A549 (cell line): ENCODE results near the gene KANK2.

Experiments used
- CBX8 ChIP-seq: fragments of 200-600 bp; sonication (generic); IDR thresholded peaks from 2 replicates; pipeline ENCODE4 v1.6.1; 2016
- EP300 ChIP-seq, 2 experiments: fragments of >200 bp; sonication (Bioruptor Twin); formaldehyde crosslinking; IDR thresholded peaks; 2 replicates in 1 of 2; 3 replicates in 1 of 2; pipeline ENCODE4 v1.6.1; 2016 to 2017
- ESRRA ChIP-seq: fragments of 150-350 bp; IDR thresholded peaks from 2 replicates; pipeline ENCODE4 v1.6.1; 2014; ENCODE audit warnings: mild to moderate bottlenecking, low read length, borderline replicate concordance
- HOXB5 ChIP-seq: fragments of 250-450 bp; sonication (Bioruptor Pico); IDR thresholded peaks from 2 replicates; pipeline ENCODE4 v1.5.0; 2020; ENCODE audit warnings: mild to moderate bottlenecking, moderate library complexity
- NR3C1 ChIP-seq: fragments of >200 bp; sonication (Bioruptor Twin); formaldehyde crosslinking; IDR thresholded peaks from 3 replicates; pipeline ENCODE4 v1.6.1; 2017
- POLR2A ChIP-seq: IDR thresholded peaks from 2 replicates; pipeline ENCODE4 v1.6.1; 2012; ENCODE audit warnings: mild to moderate bottlenecking, low read length
- ZSCAN20 ChIP-seq: fragments of 250-450 bp; sonication (Bioruptor Pico); IDR thresholded peaks from 2 replicates; pipeline ENCODE4 v1.8.0; 2022; ENCODE audit warnings: mild to moderate bottlenecking, moderate library complexity
- TF ChIP-seq, protein P1 (sequence below): IDR thresholded peaks from 2 replicates; pipeline ENCODE4 v1.6.1; 2012
- TF ChIP-seq, protein P2 (sequence below): fragments of 150-350 bp; IDR thresholded peaks from 2 replicates; pipeline ENCODE4 v1.6.1; 2014; ENCODE audit warnings: low read depth, mild to moderate bottlenecking, low read length
- TF ChIP-seq, protein P3 (sequence below): fragments of >200 bp; sonication (Bioruptor Twin); formaldehyde crosslinking; IDR thresholded peaks from 3 replicates; pipeline ENCODE4 v1.5.1; 2016

DNA sequence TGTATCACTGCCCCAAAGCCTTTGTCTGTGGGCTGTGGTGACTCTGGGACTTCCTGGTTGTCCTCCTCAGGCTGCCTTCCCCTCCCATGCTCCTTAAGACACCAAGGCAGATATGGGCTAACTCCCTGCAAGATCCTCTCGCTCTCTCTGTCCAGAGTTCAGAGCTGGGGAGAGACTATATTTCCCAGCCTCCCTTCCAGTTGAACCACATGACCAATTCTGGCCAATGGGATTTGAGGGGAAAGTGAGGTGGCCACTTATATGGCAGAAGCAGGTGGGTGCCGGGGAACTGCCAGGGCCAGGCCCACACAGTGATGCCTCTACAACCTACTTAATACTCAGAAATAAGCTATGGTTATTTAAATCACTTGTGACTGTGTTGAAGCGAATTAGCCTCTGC is 25.9 kb upstream of the KANK2 start:
- TF ChIP-seq, protein P1, sequence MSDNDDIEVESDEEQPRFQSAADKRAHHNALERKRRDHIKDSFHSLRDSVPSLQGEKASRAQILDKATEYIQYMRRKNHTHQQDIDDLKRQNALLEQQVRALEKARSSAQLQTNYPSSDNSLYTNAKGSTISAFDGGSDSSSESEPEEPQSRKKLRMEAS, result no peak
- TF ChIP-seq ZSCAN20 (CRISPR knock-in tag) (no peak), POLR2A (no peak), HOXB5 (CRISPR knock-in tag) (no peak), EP300 (IDR thresholded peaks at IDR 0.05) (no peak), CBX8 (no peak), ESRRA (no peak), NR3C1 (no peak)
- TF ChIP-seq, protein P2, sequence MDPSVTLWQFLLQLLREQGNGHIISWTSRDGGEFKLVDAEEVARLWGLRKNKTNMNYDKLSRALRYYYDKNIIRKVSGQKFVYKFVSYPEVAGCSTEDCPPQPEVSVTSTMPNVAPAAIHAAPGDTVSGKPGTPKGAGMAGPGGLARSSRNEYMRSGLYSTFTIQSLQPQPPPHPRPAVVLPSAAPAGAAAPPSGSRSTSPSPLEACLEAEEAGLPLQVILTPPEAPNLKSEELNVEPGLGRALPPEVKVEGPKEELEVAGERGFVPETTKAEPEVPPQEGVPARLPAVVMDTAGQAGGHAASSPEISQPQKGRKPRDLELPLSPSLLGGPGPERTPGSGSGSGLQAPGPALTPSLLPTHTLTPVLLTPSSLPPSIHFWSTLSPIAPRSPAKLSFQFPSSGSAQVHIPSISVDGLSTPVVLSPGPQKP, result no peak
- TF ChIP-seq, protein P3, sequence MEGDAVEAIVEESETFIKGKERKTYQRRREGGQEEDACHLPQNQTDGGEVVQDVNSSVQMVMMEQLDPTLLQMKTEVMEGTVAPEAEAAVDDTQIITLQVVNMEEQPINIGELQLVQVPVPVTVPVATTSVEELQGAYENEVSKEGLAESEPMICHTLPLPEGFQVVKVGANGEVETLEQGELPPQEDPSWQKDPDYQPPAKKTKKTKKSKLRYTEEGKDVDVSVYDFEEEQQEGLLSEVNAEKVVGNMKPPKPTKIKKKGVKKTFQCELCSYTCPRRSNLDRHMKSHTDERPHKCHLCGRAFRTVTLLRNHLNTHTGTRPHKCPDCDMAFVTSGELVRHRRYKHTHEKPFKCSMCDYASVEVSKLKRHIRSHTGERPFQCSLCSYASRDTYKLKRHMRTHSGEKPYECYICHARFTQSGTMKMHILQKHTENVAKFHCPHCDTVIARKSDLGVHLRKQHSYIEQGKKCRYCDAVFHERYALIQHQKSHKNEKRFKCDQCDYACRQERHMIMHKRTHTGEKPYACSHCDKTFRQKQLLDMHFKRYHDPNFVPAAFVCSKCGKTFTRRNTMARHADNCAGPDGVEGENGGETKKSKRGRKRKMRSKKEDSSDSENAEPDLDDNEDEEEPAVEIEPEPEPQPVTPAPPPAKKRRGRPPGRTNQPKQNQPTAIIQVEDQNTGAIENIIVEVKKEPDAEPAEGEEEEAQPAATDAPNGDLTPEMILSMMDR, result no peak
